ENCODE measurements around the gene FBL.
A peak's percentile ranks its signal among the peaks of the same experiment; 100 is the strongest.
"Not testable (repeated sequence)": the region's sequence is repeated elsewhere in the genome, so short reads cannot be mapped to it uniquely, and the experiment has no call there.

FBL gene

DNA sequence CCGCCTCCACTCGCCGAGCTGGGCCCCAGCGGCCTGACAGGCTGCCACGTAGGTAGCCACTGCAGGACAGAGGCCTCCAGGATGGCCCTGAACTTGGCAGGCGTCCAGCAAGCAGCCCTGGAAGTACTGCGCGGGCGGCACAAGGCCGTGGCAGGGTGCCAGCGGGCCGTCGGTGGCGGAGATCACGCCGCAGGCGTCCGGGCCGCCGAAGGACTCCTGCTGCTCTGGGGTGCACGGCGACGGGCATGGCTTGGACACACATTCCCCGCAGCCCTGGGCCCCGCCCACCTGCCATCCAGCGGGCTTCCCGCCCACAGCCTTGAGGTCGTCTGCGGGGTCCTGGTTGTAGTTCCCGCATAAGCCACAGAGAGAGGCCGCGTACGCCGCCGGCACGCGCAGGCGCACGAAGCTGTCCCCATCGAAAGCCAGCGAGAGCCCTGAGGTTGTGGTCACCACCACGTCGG is 29.3 kb upstream of the FBL start:
- FAIRE-seq = not testable (repeated sequence)

DNA sequence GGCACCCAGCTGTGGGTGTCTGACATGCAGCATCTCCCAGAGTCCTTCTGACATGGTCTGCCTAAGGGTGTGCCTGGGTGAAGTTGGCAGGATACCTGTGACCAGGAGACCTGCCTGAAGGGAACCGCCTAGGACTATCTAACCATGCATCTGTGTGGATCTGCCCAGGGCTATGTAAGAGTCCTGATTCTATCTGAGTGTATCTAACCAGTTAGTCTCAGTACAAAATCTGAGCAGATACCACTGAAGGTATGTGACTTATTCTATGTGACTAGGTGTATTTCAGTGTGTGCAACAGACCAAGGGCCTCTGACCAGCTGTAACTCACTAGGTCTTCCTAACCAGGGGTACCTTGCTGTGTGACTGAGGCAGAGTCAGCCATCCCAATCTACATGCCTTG is 28.2 kb upstream of the FBL start:
- no peak for FAIRE-seq

DNA sequence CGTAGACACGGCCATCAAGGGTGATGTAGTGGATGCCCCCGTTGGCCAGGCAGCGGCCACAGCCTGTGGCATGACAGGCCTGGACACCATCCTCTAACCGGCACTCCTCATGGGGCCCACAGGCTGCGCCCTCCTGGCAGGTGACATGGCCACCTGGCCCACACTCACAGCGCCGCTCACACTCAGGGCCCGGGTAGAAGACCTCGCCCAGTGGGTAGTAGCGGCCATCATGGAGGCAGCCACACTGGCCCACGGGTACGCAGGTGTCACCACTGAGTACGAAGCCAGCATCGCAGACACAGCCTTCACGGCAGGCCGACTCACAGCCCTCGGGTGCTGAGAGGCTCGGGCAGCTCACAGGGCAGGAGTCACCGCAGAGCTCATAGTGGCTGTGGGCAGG is 27.2 kb upstream of the FBL start:
- no peak for FAIRE-seq

DNA sequence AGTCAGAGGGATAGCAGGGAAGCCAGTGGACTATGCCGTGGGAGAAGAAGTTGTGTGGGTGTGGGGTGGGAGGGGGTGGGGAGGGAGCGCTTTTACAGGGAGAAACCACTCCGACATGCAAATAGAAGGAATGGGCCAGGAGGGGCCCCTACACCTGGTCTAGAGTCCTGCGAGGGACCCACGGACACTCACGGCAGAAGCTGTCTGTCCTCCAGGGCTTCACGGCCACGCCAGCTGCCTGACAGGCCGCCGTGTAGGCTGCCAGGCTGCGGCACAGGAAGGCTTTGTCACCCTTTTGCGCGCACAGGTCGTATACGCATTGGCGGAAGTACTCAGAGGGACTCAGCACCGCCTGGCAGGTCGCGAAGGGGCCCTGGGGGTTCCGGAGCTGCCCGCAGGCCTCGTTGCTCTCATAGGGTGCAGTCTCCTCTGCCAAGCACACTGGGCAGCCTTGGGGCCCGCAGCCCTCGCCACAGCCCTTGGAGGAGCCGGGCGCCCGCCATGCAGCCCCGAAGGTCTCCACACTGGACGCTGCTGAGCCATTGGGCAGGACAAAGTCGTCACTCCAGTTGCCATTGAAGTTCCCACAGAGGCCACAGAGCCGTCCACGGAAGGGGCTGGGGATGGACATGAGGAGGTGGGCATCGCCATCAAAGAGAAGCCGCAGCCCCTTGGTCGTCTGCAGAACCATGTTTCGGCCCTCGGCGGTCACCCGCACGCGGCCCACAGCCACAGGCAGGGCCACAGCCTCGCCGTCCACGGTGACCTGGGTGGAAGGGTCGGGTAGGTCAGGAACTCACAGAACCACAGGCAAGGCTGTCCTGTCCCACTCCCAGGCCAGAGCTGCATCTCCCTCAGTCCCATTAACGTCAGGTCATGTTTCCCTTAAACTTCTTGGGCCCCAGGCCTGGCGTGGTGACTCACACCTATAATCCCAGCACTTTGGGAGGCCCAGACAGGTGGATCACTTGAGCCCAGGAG is 26.0 kb upstream of the FBL start:
- FAIRE-seq = no peak

DNA sequence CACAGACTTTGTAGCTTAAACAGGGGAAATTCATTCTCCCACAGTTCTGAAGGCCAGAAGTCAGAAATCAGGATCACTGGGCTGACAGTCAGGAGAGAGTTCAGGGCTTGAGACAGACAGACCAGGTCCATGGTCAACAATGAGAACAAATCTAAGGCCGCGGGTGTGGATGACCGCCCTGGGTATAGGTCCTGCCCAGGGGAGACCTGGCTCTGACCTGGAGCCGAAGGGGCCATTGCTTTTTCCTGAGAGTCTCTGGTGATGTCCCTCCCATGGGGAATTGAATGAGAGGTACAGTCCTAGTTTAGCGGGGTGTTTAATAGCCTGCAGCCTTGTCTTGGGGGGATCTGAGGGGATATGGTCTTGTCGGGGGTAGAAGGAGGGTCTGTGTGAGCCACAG is 25.2 kb upstream of the FBL start:
- FAIRE-seq = no peak

DNA sequence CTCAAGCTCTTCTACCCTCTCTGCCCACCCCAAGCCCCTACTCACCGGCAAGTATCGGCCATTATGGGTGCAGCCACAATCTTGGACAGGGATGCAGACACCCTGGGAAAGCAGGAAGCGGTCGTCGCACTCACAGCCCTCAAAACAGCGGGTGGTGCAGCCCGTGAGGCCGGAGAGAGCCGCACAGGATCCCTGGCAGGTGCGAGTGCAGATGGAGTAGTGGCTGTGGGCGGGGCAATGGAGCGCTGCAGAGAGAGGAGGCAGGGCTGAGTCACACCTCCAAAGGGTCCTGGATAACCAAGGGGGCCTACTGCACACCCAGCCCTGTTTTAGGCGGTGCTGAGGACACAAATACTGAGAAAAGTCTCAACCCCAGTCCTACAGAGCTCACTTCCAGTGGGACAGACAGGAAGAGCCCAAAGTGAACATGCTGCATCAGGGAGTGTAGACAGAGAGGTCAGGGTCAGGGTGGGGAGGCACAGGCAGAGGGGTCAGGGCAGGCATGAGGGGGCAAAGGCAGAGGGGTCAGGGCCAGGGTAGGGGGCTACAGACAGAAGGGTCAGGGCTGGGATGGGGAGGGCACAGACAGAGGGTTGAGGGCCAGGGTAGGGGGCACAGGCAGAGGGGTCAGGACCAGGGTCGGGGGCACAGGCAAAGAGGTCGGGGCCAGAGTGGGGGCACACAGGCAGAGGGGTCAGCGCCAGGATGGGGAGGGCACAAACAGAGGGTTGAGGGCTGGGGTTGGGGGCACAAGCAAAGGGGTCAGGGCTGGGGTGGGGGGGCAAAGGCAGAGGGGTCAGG is 24.2 kb upstream of the FBL start:
- no peak for FAIRE-seq

DNA sequence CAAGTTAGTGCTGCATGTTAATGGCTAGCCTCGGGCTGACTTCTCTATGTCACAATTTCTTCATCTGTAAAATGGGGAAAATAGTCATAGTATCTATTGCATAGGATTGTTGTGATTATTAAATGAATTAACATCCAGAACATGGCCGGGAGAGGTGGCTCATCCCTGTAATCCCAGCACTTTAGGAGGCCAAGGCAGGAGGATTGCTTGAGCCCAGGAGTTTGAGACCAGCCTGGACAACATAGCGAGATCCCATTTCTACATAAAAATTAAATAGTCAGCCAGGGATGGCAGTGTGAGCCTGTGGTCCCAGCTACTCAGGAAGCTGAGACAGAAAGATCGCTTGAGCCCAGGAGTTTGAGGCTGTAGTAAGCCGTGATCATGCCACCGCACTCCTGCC is 21.8 kb upstream of the FBL start:
- FAIRE-seq = no peak

DNA sequence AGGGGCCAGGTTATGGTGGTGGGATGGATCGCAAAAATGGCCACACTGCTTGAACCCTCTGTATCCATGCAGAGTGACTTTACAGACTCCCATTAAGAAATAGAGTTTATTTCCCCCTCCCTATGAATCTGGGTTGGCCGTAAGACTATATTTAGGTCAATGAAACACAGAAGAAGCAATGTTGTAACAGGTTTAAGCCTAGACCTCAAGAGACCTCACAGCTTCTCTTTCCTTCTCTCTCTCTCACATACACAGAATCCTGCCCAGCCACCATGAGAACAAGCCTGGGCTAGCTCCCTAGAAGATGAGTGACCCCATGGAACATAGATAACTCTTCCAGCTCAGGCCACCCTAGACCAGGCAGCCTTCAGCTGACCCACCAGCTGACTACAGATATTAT is 21.0 kb upstream of the FBL start:
- FAIRE-seq = no peak

DNA sequence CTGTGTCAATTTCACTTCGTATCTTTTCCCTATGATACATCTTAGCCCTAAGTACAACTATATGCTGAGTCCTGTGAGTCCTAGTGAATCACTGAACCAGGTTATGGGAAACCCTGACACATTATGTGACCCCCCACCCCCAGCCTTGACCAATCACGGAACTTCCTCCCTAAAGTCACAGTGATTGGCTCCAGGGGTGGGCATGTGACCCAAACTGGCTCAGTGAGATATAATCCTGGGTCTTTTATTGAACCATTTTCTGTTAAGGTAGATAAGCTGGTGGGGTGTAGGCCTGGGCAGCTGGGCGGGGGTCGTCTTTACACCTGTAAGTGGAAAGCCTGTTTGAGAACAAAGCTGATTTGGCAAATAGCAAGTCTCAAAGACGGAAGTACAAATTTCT is 19.8 kb upstream of the FBL start:
- FAIRE-seq = no peak

DNA sequence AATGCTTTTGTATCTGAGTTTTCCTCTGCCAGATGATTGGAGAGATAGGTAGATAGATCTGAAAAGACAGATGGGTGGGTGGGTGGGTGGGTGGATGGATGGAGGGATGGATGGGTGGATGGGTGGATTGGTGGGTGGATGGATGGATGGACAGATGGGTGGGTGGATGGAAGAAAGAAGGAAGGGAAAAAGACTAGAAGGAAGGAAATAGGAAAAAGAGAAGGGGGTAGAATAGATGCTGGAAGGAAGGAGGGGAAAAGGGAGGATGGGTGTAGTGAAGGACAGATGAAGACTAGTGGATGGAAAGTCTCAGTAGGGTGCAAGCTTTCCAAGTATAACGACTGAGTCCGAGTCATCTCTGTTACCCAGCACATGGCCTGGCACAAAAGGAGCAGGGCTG is 19.0 kb upstream of the FBL start:
- no peak for FAIRE-seq

DNA sequence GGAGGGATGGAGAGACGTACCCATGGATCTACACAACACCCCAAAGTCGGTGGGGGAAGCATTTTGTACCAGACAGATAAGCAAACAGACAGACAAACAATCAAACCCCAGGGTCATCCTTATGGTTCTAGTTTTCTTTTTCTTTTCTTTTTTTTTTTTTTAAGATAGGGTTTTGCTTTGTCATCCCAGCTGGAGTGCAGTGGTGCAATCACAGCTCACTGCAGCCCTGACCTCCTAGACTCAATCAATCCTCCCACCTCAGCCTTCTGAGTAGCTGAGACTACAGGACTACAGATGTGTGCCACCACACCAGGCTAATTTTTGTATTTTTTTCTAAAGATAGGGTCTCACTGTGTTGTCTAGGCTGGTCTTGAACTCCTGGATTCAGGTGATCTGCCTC is 17.9 kb upstream of the FBL start:
- no peak for FAIRE-seq

DNA sequence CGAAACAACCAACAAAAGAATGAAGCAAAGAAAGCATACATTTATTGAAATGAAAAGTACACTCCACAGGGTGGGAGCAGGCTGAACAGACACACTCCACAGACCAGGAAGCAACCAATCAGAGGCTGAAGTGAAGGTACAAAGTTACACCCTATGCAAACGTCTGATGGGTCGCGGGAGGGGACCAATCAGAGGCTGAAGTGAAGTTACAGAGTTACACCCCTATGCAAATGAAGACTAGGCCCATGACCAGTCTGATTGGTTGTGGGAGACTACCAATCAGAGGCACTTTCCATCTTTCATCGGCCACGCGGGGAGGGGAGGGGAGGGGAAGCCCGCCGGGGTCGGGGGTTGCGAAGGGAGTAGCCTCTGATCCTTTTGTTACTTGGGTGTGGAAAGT is 12.4 kb upstream of the FBL start:
- no peak for FAIRE-seq

DNA sequence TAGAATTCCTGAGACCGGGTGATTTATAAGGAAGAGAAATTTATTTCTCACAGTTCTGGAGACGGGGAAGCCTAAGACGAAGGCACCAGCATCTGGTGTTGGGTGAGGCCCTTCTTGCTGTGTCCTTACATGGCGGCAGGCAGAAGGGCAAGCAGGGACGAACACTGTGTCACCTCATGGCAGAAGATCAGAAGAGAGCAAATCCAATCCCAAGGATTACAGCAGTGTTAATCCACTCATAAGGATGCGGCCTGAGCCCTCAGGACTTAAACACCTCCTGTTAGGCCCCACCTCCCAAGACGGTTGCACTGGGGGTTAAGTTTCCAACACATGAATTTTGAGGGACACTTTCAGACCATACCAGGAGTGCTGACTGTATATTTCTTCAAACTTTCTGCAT is 6.7 kb upstream of the FBL start:
- FAIRE-seq = no peak

DNA sequence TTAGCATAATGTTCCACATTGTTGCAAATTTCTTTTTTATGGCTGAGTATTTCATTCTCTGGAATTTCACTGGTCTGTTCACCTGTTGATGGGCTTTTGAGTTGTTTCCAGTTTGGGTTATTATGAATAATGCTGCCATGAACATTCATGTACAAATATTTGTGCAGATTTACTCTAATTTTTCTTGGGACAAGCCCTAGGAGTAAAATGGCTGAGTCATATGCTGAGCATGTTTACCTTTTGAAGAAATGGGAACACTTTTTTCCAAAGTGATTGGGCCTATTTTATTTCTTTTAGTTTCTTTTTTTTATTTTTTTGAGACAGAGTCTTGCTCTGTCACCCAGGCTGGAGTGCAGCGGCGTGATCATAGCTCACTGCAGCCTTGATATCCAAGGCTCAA is 4.7 kb upstream of the FBL start:
- FAIRE-seq = no peak

DNA sequence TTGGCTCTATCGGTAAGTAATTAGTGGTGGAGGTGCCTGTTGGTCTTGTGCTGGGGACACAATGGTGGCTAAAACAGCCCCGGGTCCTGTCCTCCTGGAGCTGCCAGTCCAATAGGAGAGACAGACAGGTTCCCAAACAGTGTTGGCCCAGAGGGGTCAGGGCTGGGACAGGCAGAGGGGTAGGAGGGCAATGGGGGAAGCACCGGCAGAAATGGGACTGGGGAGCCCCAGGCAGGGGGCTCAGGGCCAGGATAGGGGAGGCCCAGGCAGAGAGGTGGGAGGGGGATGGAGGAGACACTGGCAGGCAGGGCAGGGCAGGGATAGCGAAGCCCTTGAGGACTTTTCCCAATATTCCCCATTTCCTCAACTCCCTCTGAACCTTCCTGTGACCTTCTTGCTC is 2.2 kb upstream of the FBL start:
- FAIRE-seq = no peak

DNA sequence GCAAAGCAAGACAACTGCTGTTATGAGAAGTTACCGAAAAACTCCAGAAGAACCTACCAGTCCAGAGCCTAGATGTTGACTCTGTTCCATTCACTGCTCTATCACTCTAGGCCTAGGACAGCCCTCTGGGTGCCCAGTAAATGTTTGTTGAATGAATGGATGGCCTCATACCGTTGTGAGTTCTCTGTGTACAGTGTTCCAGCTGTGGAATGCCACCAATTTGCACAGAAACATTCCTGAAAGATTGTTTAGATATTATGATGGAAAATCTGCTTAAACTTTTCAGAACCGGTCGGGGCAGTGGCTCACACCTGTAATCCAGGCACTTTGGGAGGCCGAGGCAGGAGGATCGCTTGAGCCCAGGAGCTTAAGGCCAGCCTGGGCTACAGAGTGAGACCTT is 1.3 kb upstream of the FBL start:
- FAIRE-seq = no peak

DNA sequence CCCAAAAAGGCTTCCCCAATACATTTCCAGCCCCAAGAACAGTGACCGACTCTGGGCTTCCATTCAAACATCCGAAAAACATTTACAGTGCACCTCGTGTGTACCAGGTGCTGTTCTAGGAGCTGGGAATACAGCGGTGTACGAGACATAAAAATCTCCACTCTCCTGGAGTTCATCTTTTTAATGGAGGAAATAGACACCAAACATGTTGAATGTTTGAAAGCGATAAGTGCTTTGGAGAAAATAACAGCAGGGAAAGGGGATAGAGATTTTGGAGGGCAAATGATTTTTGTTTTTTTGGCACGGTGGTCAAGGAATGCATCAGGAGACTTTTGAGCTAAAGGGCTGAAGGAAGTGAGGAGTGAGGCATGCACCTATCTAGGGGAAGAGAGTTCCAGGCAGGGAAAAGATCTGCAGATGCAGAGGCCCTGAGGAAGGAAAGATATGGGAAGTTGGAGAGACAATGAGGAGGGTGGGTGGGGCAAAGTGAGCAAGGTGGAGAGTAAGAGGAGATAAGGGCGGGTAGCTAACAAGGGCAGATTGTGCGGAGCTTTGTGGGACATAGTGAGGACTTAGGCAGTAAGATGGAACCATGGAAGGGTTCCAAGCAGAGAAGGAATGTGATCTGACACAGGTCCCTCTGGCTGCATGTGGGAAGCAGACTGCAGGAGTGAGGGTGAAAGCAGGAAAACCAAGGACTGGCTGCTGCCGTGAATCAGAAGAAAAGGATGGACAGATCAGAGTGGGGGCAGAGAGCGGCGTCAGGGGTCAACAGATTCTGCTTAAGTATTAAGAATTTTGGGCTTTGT is 703 bp upstream of the FBL start:
- FAIRE-seq = no peak

DNA sequence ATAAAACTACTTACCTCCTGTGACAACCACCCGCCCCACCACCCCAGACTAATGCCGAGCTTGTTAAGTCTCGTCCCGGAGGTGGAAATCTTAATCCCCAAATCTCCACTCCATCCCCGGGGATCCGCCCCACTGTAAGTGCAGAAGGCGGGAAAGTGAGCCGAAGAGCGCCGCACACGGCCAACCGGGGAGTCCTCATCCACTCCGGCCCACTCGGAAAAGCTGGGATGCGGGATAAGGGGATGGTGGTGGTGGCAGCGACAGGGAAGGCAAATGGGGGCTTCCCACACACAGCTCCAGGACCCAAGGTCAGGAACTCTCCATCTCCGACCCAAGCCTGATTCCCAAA is 621 bp downstream of the FBL start:
- no peak for FAIRE-seq

DNA sequence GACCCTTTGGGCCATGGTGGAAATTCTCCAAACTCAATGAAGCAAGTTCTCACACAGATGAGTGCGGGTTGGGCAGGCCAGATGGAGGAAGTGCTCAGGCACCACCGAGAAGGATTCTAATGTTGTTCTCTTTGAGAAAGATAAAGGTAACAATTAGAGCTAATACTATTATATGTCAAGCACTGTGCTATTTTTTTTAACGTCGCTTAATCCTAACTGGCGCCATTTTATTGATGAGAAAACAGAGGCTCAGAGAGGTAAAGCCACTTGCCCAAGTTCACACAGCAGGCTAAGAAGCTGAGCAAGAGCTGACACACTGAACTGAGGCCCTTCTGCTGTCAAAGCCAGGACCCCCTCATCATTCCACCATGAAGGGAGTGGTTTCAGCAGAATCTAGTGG is 1.0 kb downstream of the FBL start:
- no peak for FAIRE-seq

DNA sequence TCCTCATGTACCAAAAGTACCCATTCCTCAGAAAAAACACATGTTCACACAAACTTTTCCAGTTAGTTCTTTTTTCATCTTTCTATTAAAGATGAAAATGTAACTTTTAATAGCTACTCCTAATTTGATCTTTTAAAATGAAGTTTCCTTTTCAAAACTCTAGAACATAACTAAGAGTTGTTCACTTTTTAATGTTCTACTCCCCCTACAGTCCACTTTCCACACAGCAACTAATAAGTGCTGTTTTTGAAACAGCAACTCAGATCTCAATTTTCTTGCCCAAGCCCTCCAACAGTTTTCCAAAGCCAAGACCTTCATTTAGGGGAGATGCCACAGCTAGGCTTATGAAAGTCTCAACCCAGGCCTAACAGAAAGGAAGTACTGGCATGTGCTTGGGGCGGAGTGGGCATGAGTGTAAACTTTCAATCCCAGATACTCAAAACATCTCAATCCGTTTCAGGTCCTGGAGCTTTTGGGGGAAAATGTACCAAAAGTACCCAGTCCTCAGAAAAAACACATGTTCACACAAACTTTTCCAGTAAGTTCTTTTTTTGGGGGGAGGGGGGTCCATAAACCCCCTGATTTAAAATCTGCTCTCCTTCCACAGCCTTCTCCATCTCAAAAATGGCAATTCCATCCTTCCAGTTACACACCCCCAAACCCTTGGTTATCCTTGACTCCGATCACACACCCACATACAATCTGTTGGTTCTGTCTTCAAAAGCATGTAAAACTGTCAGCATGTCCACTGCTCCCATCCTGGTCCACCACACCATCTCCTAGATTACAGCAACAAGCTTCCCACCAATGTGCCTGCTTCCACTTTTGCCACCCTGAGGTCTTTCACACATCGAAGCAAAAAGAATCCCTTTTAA is 2.0 kb downstream of the FBL start:
- FAIRE-seq = peak; percentile 87

DNA sequence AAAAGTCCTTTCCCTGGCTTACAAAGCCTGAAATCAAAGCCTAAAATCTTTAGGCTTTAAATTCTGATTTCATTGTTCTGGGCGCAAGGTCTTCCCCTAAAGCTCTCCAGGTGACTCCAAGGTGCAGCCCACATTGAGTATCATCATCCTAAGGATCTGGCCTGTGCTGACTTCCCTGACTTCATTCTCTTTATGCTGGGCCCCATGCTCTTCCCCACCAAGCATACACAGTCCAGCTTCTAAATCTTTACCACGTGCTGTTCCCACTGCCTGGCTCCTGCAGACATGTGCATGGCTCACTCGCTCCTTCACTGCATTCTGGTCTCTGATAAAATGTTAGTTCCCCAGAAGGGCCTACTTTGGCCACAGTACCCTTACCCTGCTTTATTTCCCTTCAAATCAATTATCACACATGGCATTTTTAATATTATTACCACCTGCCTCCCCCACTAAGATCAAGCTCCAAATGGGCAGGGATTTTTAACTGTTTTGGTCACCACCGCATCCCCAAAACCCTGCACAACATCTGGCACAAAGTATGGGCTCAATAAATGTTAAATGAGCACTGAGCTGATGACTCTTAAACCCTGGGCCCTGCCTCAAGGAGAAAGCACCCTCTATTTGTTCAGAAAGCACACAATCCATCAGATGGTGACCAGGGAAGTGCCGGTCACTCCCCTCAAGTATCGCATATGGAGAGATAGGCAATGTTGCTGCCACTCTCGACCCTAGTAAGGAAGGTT is 3.3 kb downstream of the FBL start:
- no peak for FAIRE-seq

DNA sequence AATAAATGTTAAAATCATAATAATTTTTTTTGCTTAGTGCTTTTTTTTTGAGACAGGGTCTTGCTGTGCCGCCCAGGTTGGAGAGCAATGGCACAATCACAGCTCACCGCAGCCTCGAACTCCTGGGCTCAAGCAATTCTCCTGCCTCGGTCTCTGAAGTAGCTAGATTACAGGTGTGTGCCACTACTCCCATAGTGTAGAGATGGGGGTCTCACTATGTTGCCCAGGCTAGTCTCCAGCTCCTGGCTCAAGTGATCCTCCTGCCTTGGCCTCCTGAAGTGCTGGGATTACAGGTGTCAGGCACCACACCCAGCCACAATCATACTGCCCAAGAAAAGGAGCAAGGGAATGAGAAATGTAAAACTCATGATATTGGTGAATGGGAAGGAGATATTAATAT is 5.1 kb downstream of the FBL start:
- no peak for FAIRE-seq
